Pancreas (tissue), 10 donors: Measurements from ENCODE around the gene GRIP1. TPM values are rescaled to one million over a fixed set of nuclear protein-coding genes. Genes with fewer than 3 reads are reported as not detected.

ENCODE experiments used
- ATAC-seq, 4 donors: fragments of 200-7000 bp; cut with Tn5 transposase; one replicate each; pipeline versions ENCODE4 v1.8.0 to v1.9.1; 2020; ENCODE audit warnings: mild to moderate bottlenecking in 4 of 4, moderate library complexity in 4 of 4
- DNase-seq, 6 donors: peaks; one replicate each; pipeline ENCODE4 v3.0.0-alpha.2; 2020
- FAIRE-seq: peaks from 2 replicates; lab custom pipeline; 2012; peaks lifted over from hg19 to GRCh38; lab: Jason Lieb, UNC
- H3K27ac ChIP-seq, 4 donors: fragments of 200-600 bp; sonication (generic); 1 replicate in 3 of 4; 2 replicates in 1 of 4; pipeline versions ENCODE4 v1.5.0 to v1.8.0; 2020
- H3K27me3 ChIP-seq, 4 donors: fragments of 200-600 bp; one replicate each; pipeline ENCODE4 v1.8.0; 2021
- H3K36me3 ChIP-seq, 3 donors: fragments of 200-600 bp; sonication (generic) in 1 of 3; one replicate each; pipeline versions ENCODE4 v1.5.0 to v1.8.0; 2020 to 2021
- H3K4me1 ChIP-seq, 3 donors: fragments of 200-600 bp; one replicate each; pipeline ENCODE4 v1.8.0; 2021
- H3K4me3 ChIP-seq, 4 donors: fragments of 200-600 bp; sonication (generic) in 2 of 4; one replicate each; pipeline versions ENCODE4 v1.5.0 to v1.8.0; 2020 to 2021
- H3K9me3 ChIP-seq, 4 donors: fragments of 200-600 bp; one replicate each; pipeline ENCODE4 v1.8.0; 2021
- WGBS, 2 donors: extraction: QIAGEN DNeasy Blood & Tissue Kit; methylation state at CpG; one replicate each; pipeline ENCODE4 v1.1.7; 2013; 5-methylcytosine and 5-hydroxymethylcytosine counted together
- intact Hi-C, 3 donors: fragments of 100-400 bp; cut with DNase I; formaldehyde crosslinking; loops; one replicate each; pipeline versions ENCODE4 v1.11.1 to v1.14.2; 2022
- polyA plus RNA-seq, 2 donors: library from polyadenylated mRNA; stranded (reverse); fragments of 200-250 nt; gene quantifications; one replicate each; pipeline ENCODE4 v1.2.3, GENCODE V29; 2013
- total RNA-seq, 6 donors: library from RNA; stranded (reverse); fragmentation: NEBNext Ultra II Directional in 4 of 6; extraction: Animal tissue kit (Norgen Biotek cat#: 25700) in 4 of 6; gene quantifications; one replicate each; pipeline versions ENCODE4 v1.2.1 to v1.2.4, GENCODE V29; 2021 to 2023
- TF ChIP-seq, protein P1 (sequence below), 4 donors: fragments of 200-600 bp; sonication (generic) in 3 of 4; IDR thresholded peaks; one replicate each; pipeline versions ENCODE4 v1.5.0 to v1.8.0; 2021; ENCODE audit warnings: antibody characterized with exemption in 4 of 4
- donor health status: healthy with polysubstance abuse.
- donor health status: DM: no; HTN: no; CAD: no; lungs with moderate emphysema.
- donor health status: DM: no; HTN: no; CAD: no.
- donor health status: control.
- donor health status: control.
- donor health status: Bipolar disorder and iron deficiency.
- donor health status: DM: yes; HTN: yes; CAD: no.
- donor health status: DM: no; HTN: no; CAD: no.
- donor health status: DM: no; HTN: no; CAD: no.
- donor health status: DM: yes; HTN: yes; CAD: no.

GRIP1 gene
- total and polyA plus RNA-seq, 8 donors: 0.89 to 6.8 (median 4.7) TPM

DNA sequence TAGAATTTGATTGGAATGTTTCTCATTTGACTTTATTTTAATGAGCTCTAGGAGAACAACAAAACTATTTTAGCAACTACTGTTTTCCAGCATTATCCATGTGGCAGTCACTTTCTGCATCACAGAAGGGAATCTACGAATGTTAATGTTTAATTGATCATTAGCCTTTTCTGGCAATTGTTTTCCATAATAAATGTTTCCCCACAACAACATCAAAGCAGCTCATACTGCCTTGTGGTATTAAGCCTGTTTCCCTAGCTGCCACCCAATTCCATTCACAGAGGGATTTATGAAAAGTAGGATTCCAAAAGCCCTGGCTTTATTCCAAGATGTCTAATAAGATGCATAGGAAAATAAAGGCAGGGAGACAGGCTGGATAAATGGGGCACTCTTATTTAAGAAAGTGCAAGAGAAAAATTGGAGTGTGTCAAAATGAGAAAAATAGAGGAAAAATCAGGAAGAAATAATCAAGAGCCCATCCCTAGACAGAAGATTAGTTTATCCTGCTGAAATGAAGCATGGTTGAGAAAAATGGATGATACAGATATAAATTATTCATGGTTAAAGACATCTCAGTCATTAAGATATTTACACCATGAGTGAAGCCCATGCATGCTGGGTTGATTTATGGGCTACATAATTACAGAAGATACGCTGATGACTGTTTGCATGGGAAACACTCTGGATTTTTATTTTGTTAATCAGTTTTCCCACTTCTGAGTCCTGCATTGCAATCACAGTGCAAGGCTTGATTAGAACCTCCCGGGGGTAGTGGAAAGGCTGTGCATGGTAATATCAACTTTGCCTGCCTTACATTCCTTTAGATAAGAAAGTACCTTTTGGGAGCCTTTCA, 196.3 kb downstream of the GRIP1 start:
- Histone ChIP-seq H3K9me3 (no peaks in the 10 kb centered on the region), H3K4me1 (no peaks in the 10 kb centered on the region), H3K27ac (no peak overlapping the region), H3K36me3 (no peaks in the 10 kb centered on the region), H3K4me3 (no peak overlapping the region), H3K27me3 (no peaks in the 10 kb centered on the region)
- FAIRE-seq: no peak
- no peak for DNase-seq
- TF ChIP-seq, protein P1, sequence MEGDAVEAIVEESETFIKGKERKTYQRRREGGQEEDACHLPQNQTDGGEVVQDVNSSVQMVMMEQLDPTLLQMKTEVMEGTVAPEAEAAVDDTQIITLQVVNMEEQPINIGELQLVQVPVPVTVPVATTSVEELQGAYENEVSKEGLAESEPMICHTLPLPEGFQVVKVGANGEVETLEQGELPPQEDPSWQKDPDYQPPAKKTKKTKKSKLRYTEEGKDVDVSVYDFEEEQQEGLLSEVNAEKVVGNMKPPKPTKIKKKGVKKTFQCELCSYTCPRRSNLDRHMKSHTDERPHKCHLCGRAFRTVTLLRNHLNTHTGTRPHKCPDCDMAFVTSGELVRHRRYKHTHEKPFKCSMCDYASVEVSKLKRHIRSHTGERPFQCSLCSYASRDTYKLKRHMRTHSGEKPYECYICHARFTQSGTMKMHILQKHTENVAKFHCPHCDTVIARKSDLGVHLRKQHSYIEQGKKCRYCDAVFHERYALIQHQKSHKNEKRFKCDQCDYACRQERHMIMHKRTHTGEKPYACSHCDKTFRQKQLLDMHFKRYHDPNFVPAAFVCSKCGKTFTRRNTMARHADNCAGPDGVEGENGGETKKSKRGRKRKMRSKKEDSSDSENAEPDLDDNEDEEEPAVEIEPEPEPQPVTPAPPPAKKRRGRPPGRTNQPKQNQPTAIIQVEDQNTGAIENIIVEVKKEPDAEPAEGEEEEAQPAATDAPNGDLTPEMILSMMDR (IDR thresholded peaks at IDR 0.05): no peak
- 36 to 39% methylated on average over 3 of the region's 3 CpGs for WGBS, 2 donors
- ATAC-seq: no peak
- intact Hi-C loops: no loop called here

DNA sequence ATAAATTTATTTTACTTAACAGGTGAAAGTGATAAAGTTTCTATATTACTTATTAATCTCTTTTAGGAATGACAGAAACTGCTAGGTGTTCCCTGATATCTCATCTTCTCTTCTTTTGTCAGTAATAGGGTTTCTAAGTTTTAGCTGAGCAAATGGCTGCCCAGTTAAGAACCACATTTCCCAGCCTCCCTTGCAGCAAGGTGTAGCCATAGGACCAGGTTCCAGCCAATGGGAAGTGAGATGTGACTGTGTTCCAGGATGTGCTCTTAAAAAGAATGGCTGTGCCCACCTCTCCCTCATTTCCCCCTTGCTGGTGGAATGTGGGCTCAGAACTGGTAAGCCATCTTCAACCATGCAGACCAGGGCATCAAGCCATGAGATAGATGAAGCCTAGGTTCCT, 210.9 kb downstream of the GRIP1 start:
- no peaks in the 10 kb centered on the region for H3K9me3 ChIP-seq
- intact Hi-C loops: no loop called here
- TF ChIP-seq, protein P1 (IDR thresholded peaks at IDR 0.05): no peak
- H3K36me3 ChIP-seq: no peaks in the 10 kb centered on the region
- no peak overlapping the region for H3K27ac ChIP-seq
- DNase-seq (no peak), FAIRE-seq (no peak), ATAC-seq (no peak)
- H3K27me3 ChIP-seq: no peaks in the 10 kb centered on the region
- no peaks in the 10 kb centered on the region for H3K4me1 ChIP-seq
- H3K4me3 ChIP-seq: no peak overlapping the region

DNA sequence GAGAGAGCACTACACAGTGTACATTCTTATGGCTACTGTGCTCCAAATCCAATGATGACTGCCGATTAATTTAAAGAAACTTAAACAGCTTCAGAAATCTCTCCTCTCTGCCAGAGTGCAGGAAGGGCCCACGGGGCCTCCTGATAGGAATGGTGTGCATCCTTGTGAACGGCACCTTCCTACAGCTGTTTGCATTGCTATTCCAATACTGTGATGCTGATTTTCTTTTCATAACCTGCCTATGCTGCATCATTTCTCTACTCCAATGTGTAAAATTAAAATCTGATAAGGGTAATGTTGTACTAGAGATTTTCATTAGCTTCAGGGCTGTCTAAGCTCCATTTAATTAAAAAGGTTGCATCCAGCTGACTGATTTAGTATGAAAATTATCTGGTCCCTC, 217.5 kb downstream of the GRIP1 start:
- H3K4me1 ChIP-seq: no peaks in the 10 kb centered on the region
- H3K27me3 ChIP-seq: no peaks in the 10 kb centered on the region
- ATAC-seq: no peak
- WGBS, 2 donors: 61 to 77% methylated on average over 3 of the region's 3 CpGs
- TF ChIP-seq, protein P1 (IDR thresholded peaks at IDR 0.05): no peak
- no peaks in the 10 kb centered on the region for H3K9me3 ChIP-seq
- intact Hi-C loops: no loop called here
- no peak for FAIRE-seq
- no peak overlapping the region for H3K4me3 ChIP-seq
- no peak overlapping the region for H3K27ac ChIP-seq
- no peaks in the 10 kb centered on the region for H3K36me3 ChIP-seq
- DNase-seq: no peak

DNA sequence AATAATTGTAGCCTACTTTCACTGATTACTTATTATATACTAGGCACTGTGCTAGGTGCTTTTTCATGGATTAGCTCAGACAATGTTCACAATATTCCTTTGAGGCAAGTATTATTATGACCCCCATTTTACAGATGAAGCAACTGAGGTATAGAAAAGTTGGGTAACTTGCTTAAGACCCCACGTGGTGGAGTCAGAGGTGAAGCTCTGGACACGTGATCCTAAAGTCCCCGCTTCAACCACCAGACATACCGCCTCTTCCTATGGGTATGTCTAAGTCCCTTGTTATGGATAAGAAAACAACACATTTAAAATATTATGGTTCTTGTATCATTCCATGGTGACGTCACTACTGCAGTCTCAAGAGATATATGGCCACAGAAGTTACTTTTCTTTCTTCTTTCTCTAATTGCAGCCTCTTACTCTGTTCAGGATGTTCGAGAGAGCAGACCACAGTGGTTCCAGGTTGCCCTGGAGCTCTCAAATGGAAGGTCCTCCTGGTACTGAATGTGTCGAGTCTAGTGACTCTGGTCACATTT, 218.9 kb downstream of the GRIP1 start:
- intact Hi-C loops: no loop called here

More for the DNA sequence above, 218.9 kb downstream of the GRIP1 start:
- no peak for ATAC-seq
- Histone ChIP-seq H3K27ac (no peak overlapping the region), H3K4me3 (no peak overlapping the region), H3K4me1 (no peaks in the 10 kb centered on the region), H3K9me3 (no peaks in the 10 kb centered on the region), H3K27me3 (no peaks in the 10 kb centered on the region), H3K36me3 (no peaks in the 10 kb centered on the region)
- TF ChIP-seq, protein P1 (IDR thresholded peaks at IDR 0.05): no peak
- WGBS, 2 donors: 75 to 79% methylated on average over 7 of the region's 7 CpGs
- no peak for DNase-seq
- no peak for FAIRE-seq
